Activated CD4-positive, alpha-beta T cell treated with anti-CD3 and anti-CD28 coated beads, Interleukin-2, amount 50 U/mL, for 48 hours (primary cell): ENCODE data around the gene CAMSAP1.
A peak's percentile ranks its signal among the peaks of the same experiment; 100 is the strongest.
"Not testable (repeated sequence)": the region's sequence is repeated elsewhere in the genome, so short reads cannot be mapped to it uniquely, and the experiment has no call there.

Experiments used
- DNase-seq, 2 experiments: peaks; one replicate each; pipeline ENCODE4 v3.0.0-alpha.2; 2020

Gene CAMSAP1

DNA sequence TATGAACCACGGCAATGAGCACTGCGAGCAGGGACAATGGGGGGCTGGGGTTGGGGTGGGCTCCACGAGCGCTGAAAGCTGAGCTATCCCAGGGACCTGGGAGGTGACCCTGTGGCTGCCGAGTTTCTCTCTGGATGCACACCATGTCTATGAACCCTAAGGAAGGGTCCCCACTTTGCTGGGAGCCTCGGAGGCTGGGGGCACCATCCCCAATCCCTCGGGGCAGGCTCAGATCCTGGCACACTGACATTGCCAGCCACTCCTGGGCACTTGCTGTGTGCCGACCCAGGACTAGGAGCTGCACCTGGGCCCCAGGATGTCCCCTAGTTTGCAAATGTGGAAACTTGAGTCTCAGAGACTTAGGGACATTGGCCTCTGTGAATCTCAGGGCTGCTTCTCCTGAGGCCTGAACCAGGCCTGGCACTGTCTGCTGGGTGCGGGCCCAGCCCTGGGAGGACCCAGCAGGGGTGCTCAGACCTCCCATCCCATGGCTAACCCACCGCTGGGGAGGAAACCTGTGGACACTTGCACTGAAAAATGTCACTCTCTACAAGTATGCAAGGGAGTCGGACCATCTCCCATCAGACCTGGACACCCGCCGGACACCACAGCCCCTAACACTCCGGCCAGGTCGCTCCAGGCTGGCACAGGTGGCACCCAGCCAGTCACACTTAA is 13.0 kb upstream of the CAMSAP1 start:
- DNase-seq, result no peak

DNA sequence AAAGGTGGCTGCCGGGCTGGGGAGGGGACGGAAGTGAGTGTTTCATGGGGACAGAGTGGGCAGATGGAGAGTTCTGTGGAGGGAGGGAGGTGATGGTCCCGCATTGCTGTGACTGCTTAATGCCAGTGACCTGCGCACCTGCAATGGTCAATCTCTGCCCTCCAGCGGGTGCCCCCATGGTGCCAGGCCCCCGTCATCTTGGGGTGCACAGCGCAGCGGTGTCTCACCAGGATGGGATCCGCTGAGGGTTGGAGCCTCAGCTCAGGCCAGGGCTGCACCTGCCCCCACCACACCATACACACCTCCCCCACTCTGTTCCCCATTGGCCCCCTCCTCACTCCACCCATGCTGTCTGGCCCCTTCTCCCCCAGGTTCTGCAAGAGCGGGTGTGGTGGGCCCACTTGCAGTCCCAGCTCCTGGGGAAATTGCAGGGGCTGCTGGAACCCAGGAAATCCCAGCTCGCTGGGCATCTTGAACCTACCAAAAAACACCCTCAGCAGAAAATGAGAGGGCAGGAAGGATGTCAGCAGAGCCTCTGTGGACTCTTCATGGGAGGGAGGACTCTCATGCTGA is 12.1 kb upstream of the CAMSAP1 start:
- no peak for DNase-seq

DNA sequence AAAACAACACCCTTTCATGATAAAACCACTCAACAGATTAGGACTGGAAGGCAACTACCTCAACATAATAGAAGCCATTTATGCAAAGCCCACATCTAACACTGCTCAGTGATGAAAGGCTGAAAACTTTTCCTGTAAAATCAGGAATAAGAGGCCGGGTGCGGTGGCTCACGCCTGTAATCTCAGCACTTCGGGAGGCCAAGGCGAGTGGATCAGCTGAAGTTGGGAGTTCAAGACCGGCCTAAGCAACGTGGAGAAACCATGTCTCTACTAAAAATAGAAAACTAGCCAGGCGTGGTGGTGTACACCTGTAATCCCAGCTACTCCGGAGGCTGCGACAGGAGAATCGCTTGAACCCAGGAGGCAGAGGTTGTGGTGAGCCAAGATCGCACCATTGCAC is 8.9 kb upstream of the CAMSAP1 start:
- not testable (repeated sequence) for DNase-seq

DNA sequence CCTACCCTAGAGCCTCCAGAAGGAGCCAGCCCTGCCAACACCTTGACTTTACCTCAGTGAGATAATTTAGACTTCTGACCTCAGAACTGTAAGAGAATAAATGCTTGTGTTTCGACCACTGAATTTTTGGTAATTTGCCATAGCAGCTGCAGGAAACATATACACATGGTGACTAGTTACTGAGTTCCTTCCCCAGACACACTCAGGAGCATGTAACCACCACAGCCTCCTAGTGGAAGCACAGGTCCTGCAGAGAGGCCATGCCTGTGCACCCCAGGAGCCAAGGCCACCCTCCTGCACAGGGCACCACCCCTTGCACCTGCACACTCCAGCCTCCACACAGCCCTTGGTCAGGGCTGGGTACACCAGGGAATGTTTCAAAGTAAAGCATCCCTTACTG is 7.6 kb upstream of the CAMSAP1 start:
- no peak for DNase-seq

DNA sequence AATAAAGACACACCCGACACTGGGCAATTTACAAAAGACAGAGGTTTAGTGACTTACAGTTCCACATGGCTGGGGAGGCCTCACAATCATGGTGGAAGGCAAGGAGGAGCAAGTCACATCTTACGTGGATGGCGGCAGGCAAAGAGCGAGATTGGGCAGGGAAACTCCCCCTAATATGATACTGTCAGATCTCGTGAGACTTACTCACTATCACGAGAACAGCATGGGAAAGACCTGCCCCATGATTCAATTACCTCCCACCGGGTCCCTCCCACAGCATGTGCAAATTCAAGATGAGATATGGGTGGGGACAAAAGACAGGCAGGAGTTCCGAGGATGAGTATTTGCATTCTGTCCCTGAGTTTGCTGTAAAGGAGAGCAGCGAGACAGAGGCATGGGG is 3.9 kb upstream of the CAMSAP1 start:
- DNase-seq, result not testable (repeated sequence)

DNA sequence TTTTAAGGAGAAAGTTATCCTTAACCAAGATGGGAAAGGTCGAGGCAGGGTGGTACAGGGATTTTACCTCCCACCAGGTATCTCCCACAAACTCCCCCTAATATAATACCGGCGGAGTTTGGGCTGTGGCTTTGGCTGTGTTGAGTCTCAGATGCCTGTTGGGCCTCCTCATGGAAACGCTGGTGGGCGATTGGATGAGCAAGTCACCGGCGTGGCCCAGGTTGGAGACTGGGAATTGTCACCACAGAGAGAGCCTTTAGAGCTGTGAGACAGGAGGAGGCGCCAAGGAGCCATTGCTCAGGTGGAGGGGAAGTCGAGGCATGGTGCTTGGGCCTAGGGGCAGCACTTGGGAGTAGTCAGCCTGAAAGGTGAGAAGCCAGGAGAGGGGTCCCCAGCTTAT is 3.4 kb upstream of the CAMSAP1 start:
- no peak for DNase-seq

GRCh38 chr9:135910216-135910615 is 2.9 kb upstream of the CAMSAP1 start:
- no peak for DNase-seq

DNA sequence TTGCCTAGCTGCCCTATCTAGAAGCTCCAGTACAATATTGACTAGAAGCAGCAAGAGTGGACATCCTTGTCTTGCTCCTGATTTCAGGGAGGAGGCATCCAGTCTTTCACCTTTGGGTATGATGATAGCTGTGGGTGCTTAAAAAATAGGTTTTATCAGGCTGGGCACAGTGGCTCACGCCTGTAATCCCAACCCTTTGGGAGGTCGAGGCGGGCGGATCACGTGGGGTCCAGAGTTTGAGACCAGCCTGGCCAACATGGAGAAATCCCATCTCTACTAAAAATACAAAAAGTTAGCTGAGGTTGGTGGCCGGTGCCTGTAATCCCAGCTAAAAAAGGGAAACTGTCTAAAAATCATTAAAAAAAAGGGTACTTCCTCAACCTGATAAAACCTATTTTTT is 2.0 kb upstream of the CAMSAP1 start:
- no peak for DNase-seq

DNA sequence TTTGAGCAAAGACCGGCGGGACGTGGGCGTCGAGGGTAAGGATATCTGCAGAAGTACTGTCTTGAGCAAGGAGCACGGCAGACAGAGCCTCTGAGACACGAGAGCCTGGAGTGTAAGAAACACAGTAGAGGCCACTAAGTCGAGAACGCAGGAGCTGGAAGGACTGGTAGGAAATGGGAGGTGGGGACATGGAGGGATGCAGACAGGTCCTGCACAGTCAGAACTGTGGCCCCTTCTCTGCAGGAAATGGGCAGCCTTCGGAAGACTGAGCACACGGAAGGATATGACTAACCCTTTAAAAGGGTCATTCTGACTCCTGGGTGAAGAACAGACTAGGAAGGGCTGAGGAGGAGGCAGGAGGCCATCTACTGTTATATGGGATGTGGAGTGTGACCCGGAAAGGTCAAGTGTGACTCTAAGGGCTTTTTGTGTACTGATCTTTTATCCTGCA is 1.4 kb upstream of the CAMSAP1 start:
- DNase-seq, result peak in 1 of 2 experiments; percentile 17

DNA sequence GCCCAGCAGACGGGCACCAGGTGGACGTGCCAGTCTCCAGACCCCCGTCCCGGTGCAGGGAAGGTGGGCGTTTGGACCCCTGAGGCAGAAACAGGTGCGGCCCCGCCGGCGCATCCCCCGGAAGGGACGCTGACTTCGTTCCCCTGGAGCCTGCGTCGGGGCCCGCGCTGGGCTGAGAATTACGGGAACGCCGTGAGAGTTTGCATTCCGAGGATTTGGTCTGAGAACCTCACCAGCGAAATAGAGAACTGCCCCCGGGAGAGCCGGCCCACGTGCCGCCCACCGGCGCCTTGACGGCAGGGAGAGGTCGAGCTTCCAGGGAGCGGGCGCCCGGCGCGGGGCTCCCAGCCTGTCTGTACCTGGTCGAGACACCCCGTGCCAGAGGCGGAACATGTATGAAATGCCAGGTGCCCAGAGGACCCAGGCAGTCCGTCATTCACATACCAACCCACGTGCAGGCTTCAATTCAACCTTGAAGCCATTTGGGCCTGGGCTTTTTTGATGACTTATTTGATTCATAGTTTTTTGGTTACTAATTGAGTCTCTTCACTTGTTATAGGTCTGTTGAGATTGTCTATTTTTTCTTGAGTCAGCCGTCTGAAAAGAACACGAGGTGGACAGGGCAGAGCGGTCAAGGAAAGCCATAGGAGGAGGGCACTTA is 877 bp upstream of the CAMSAP1 start:
- peak in 1 of 2 experiments; percentile 37 for DNase-seq

GRCh38 chr9:135907006-135907430 is 328 bp downstream of the CAMSAP1 start:
- DNase-seq, result no peak

GRCh38 chr9:135906291-135907005 is 898 bp downstream of the CAMSAP1 start:
- DNase-seq, result no peak

DNA sequence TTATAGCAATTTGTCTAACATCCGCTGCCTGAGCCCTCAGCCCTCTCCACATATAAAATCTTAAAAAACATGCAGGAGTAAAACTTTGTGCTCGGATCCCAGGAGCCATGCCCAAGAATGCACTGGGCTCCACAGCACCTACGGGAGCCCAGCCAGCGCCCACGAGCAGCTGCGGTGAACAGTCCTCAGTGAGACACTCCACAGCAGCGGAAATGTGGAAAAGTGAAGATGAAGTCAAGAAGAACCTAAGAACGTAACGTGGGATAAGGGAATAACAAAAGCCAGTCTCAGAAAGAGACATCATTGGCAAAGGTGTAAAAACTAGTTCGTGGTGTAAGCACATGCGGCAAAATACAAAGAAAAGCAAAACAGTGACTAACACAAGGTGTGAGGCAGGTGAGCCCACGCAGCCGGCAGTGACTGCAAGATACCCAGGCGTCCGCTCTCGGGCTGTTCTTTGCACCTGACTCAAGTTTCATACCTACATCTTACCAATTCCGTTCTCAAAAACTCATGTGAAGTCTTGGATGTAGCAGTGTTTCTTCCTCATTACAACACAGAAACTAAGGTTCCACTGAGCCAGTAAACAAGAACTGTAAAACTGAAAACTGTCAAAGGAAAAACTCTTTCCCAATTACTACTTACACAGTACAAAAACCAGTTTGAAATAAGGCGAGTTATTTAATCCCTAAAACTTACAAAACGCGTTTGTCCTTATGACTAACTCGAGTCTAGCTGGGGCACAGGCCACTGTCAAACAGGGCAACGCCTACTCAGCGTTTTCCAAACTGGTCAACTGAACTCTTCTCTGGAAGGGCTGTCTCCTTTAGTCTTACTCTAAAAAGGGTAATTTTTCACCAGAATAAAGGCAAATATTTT is 1.7 kb downstream of the CAMSAP1 start:
- peak; percentile 75 to 80 for DNase-seq

DNA sequence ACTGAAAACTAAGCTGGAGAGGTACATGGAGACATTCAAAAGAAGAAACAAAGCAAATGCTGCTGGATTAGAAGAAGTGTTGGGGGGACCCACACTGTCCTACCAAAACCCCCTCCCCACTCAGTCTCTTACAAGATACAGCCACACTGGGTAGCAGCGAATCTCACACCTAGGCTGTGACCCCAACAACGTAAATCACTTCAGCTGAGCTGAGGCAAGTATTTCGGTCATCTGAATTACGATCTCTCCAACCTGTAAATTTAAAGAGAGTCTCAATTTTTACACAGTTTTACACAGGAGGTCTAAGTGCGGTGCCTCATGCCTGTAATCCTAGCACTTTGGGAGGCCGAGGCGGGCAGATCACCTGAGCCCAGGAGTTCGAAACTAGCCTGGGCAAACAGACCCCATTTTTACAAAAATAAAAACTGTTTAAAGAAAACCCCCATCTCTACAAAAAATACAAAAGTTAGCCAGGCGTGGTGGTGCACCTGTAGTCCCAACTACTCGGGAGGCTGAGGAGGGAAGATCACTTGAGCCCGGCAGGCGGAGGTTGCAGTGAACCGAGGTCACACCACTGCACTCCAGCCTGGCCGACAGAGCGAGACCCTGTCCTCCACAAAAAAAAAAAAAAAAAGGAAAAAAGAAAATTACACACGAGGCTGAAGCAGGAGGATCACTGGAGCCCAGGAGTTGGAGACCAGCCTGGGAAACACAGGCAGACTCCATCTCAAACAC is 3.4 kb downstream of the CAMSAP1 start:
- DNase-seq, result no peak

GRCh38 chr9:135903358-135903656 is 4.0 kb downstream of the CAMSAP1 start:
- no peak for DNase-seq

DNA sequence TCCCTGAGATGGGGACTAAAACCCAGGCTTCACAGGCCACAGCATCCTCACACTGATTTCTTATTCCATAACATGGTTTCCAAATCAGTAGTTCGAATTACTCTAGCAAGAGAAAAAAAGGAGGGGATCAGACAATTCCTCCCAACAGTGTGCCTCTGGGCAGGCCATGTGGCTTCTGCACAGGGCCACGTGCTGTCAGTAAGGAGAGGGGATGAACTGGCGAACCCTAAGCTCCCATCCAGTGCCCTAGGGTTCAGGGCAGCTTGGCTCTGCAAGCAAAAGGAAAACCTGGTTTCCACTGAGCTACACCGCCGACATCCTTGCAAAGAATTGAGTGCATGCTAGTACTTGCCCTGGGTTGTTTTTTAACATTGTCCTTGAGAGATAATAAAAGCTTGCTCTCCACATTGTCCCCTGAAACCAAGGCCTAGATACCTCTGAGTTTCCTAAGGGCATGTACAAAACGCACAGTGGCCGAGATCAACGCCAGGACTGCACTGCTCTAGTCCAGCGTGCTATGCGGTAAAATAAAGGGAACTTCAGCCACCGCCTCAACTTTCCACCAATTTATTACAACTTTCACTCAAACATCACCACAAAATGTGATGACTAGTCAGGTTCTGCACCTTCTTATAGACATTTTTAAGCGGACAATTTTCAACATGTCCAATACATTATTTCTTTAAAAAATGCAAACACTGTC is 4.5 kb downstream of the CAMSAP1 start:
- no peak for DNase-seq

- DNase-seq, result no peak
Observed at GRCh38 chr9:135901826-135902225, 5.5 kb downstream of the CAMSAP1 start.

DNA sequence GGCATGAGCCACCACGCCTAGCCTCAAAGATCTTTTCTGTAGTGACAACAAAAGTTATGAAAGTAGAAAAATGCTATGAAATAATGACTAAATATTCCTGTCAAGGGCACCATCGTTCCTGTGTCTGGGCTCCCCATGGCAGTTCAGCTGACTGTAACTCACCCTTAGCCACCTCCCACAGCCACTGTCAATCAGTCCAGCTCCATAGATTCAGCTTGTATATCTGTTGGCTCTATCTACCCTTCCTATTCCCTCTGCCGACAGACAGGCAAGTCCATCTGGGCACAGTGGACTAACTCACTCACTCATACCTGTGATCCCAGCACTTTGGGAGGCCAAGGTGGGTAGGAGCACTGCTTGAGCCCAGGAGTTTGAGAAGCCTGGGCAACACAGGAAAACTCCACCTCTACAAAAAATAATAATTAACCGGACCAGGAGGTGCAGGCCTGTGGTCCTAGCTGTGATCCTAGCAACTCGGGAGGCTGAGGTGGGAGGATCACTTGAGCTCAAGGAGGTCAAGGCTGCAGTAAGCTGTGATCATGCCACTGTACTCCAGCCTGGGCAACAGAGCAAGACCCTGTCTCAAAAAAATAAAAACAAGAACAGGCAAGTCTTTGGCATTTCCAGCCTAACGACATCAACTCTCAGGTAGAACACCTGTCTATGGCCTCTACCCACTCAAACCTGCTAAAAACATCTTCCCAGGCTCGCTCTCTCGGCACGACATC is 6.2 kb downstream of the CAMSAP1 start:
- DNase-seq, result no peak

DNA sequence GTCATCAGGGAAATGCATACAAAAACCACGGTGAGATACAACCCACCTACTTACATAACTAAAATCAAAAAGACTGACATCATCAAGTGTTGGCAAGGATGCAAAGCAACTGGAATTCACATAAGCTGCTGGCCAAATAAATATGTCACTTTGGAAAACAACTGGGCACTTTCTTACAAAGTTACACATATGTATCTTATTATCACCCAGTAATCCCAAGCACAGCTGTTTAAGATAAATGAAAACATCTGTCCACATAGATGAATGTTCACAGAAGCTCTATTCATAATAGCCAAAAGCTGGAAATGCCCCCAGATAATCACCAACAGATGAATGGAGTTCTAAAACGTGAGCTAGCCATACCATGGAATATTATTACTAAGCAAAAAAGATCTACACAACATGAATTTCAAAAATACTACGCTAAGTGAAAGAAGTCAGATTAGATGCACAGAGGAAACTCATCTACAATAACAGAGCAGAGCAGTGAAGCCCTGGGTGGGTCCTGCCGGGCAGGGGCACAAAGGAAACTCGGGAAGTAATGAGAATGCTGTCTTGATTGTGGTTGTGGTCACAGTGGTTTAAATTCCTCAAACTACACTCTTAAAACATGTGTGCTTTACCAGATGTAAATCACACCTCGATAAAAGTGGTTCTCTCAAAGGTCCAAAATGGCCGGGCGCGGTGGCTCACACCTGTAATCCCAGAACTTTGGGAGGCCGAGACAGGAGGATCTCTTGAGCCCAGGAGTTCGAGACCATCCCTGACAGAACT is 8.5 kb downstream of the CAMSAP1 start:
- no peak for DNase-seq

GRCh38 chr9:135896626-135897025 is 10.7 kb downstream of the CAMSAP1 start:
- DNase-seq, result no peak
